Measurements from ENCODE around the gene ADAMTS4. TPM values are rescaled to one million over a fixed set of nuclear protein-coding genes. Genes with fewer than 3 reads are reported as not detected.

The ADAMTS4 gene
- polyA plus RNA-seq, 3 donors: 5.9 to 188 (median 37.3) TPM

Other genes with a start within 250 kb of the ADAMTS4 start
- gene ITLN2, start 244.2 kb downstream of the ADAMTS4 start, polyA plus RNA-seq: 1 to 10 TPM in 1 of 3 donors, under 1 TPM in 2; 0.21 to 8.9 (median 0.37) TPM
- 10 to 100 TPM; 18.3 to 33.9 (median 26.2) TPM for gene F11R, start 177.9 kb downstream of the ADAMTS4 start, polyA plus RNA-seq
- gene TSTD1, start 160.1 kb downstream of the ADAMTS4 start, polyA plus RNA-seq: 10 to 100 TPM; 33.7 to 78.1 (median 52.5) TPM
- gene USF1, start 153.1 kb downstream of the ADAMTS4 start, polyA plus RNA-seq: 10 to 100 TPM; 35.0 to 54.3 (median 47.2) TPM
- 10 to 100 TPM in 1 of 3 donors, 1 to 10 TPM in 2; 2.3 to 10.8 (median 9.8) TPM for gene ARHGAP30, start 129.2 kb downstream of the ADAMTS4 start, polyA plus RNA-seq
- 1 to 10 TPM in 1 of 3 donors, under 1 TPM in 1, not detected in 1; 0.52 to 3.3 TPM for gene NECTIN4, start 109.5 kb downstream of the ADAMTS4 start, polyA plus RNA-seq
- 1 to 10 TPM; 1.2 to 9.0 (median 1.5) TPM for gene KLHDC9, start 100.7 kb downstream of the ADAMTS4 start, polyA plus RNA-seq
- gene PFDN2, start 81.0 kb downstream of the ADAMTS4 start, polyA plus RNA-seq: 100 to 1,000 TPM in 2 of 3 donors, 10 to 100 TPM in 1; 53.0 to 201 (median 139) TPM
- 10 to 100 TPM; 23.7 to 48.1 (median 41.2) TPM for gene NIT1, start 80.9 kb downstream of the ADAMTS4 start, polyA plus RNA-seq
- gene DEDD, start 66.4 kb downstream of the ADAMTS4 start, polyA plus RNA-seq: 10 to 100 TPM; 17.4 to 46.3 (median 29.7) TPM
- 100 to 1,000 TPM; 100 to 147 (median 131) TPM for gene UFC1, start 45.1 kb downstream of the ADAMTS4 start, polyA plus RNA-seq
- 10 to 100 TPM; 13.2 to 26.7 (median 18.8) TPM for gene USP21, start 39.6 kb downstream of the ADAMTS4 start, polyA plus RNA-seq
- 10 to 100 TPM; 11.1 to 33.1 (median 16.2) TPM for gene PPOX, start 32.6 kb downstream of the ADAMTS4 start, polyA plus RNA-seq
- gene B4GALT3, start 21.5 kb downstream of the ADAMTS4 start, polyA plus RNA-seq: 10 to 100 TPM; 23.7 to 36.1 (median 26.4) TPM
- 100 to 1,000 TPM in 1 of 3 donors, 10 to 100 TPM in 2; 68.4 to 163 (median 86.3) TPM for gene NDUFS2, start 3.3 kb upstream of the ADAMTS4 start, polyA plus RNA-seq
- 100 to 1,000 TPM in 2 of 3 donors, 10 to 100 TPM in 1; 28.6 to 258 (median 227) TPM for gene FCER1G, start 16.2 kb upstream of the ADAMTS4 start, polyA plus RNA-seq
- gene APOA2, start 24.6 kb upstream of the ADAMTS4 start, polyA plus RNA-seq: not detected
- 10 to 100 TPM in 2 of 3 donors, 1 to 10 TPM in 1; 3.8 to 12.6 (median 11.7) TPM for gene TOMM40L, start 27.0 kb upstream of the ADAMTS4 start, polyA plus RNA-seq
- gene NR1I3, start 39.1 kb upstream of the ADAMTS4 start, polyA plus RNA-seq: under 1 TPM in 2 of 3 donors, not detected in 1; 0.21 to 0.22 TPM
- gene PCP4L1, start 59.7 kb upstream of the ADAMTS4 start, polyA plus RNA-seq: under 1 TPM in 2 of 3 donors, not detected in 1; 0.26 to 0.52 TPM
- gene MPZ, start 110.9 kb upstream of the ADAMTS4 start, polyA plus RNA-seq: 1 to 10 TPM; 1.2 to 3.5 (median 2.6) TPM
- gene SDHC, start 115.3 kb upstream of the ADAMTS4 start, polyA plus RNA-seq: 100 to 1,000 TPM in 2 of 3 donors, 10 to 100 TPM in 1; 76.3 to 230 (median 151) TPM
- under 1 TPM in 2 of 3 donors, not detected in 1; 0.10 to 0.63 TPM for gene CFAP126, start 168.8 kb upstream of the ADAMTS4 start, polyA plus RNA-seq